HG03095 (cell line): Measurements from ENCODE around the gene TNNT2.

Source experiments
- ATAC-seq: cut with Tn5 transposase; IDR thresholded peaks from one replicate; pipeline ENCODE4 v1.9.1; 2021; ENCODE audit warnings: moderate library complexity; ENCODE audit not compliant: unreplicated experiment

Gene TNNT2

GRCh38 chr1:201335901-201336300 lies 41.6 kb downstream of the TNNT2 start:
- no peak for ATAC-seq

DNA sequence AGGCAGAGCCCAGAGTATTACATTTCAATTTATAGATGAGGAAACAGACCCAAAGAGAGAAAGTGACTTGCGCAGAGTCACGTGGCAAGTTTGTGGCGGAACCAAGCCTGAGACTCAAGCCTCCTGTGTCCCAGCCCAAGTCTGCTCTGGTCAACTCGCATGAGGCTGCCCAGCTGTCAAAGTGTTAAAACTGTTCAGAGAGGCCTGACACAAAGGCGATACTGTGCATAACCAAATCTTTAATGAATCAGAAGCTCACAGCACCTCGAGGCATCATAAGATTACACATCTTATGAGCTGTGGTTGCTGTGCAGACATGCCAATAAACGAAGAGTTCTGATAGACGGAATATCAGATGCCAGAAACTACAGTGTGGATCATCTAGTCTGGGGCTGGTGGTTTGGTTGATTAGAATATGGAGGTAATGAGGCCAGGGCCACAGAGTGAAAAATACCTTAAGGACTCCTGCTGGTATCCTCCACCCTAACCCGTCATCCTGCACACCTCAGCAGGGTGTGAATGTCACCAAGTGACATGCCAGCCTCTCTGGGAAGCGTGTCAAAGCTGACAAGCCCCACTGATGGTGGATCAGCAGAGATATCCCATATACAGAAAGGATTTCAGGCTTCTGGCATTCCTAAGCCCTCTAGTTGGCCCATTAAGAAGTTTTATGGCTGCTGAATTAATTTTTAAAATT lies 42.2 kb downstream of the TNNT2 start:
- ATAC-seq = no peak

DNA sequence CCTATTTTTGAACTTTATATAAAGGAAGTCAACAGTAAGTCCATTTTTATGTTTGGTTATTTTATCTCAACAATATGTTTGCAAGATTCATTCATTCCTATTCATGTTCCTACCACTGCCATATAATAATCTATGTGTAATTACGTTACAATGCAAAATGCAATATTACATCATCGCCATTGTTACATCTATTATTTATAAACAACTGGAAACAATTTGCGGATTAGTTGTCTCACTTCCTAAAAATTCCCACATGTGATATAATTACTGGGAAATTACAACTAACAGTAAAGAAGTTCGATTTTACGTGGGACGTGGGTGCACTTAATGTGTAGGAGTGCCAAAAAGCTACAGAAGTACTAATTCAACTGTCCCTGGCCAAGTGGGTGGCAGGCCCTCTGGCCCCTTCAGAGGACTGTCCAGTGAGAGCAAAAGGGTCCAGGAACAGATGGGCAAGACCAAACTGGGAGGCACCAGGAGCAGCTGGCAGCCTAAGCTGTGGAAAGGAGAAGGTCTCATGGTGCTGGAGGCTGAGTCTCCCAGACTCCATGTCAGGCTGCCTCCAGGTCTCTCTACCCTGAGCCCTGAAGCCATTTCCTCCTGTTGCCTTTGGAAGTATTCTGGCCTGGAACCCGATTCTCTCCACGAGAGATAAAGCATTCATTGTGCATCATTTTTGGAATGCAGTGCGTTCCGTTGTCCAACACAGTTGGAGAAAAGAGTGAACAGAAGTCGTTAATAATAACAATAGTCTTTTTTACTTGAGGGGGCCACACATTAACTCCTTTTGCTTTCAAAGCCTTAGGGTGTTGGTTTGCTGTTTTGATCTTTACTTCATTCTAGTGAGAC lies 42.9 kb downstream of the TNNT2 start:
- no peak for ATAC-seq

- ATAC-seq = no peak
Observed at GRCh38 chr1:201332616-201333335, 44.7 kb downstream of the TNNT2 start.

DNA sequence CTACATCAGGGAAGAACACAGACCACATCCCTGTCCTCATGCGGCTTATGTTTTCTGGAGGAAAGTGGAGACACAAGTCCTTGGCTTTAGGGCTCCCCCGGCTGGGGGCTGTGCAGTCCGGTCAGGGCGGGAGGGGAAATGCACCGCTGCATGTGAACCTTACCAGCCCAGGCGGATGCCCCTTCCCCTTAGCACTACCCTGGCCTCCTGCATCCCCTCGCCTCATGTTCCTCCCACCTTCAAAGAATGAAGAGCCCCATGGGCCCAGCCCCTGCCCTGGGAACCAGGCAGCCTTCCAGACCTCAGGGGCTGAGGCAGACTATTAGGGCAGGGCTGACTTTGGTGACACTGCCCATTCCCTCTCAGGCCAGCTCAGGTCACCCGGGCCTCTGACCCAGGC lies 45.5 kb downstream of the TNNT2 start:
- no peak for ATAC-seq

DNA sequence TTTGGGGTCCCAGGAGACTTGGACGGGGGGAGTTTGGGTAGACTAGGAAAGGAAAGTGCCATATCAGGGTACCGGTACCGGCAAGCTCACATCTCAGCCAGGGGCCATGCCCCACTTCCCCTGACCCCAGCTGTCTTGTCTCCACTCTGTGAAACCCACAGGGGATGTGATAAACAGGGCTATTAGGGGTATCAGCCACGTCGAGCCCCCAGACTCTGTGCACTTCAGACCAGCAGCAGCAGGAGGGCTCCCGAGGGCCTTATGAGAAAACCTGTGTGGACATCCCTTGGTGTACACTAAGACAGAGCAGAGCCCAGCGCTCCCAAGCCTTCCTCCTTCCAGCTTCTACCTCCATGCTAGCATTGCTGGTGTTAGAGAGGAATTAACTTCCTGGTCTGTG lies 46.3 kb downstream of the TNNT2 start:
- no peak for ATAC-seq

- ATAC-seq = no peak
Observed at GRCh38 chr1:201330541-201330940, 46.9 kb downstream of the TNNT2 start.

DNA sequence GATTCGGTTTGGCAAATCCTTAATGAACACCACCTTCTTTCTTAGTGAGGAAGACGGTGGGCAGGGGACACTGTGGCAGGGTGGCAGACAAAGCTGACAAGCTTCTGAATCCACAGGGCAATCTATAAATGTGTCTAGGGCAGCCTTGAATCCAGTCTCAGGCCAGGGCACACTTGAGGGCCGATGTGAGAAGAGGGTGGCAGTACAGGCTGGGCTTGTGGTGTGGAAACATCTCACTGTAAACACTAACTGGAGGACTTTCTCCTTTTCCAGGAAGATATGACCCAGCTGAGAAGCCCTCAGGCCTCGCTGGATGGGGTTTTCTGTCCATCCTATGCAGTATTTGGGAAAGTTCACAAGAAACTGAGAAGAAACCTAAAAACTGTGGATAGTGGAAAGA lies 47.7 kb downstream of the TNNT2 start:
- ATAC-seq = no peak

DNA sequence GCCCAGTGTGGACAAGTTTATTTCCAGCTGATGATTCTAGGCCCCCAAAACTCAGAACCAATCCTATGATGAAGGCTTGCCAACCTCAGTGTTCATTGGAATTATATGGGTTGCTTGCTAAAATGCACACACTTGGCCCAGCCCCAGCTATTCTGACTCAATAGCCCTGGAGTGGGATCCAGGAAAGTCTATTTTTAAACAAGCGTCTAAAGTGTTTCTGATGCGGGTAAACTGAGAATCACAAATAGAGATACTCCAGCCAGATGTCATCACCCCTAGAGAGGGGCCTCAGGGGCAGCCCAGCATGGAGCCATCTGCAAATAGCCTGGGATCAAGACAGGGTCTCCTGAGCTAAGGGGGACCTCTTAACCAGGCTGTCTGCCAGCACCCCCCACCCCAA lies 48.2 kb downstream of the TNNT2 start:
- no peak for ATAC-seq

GRCh38 chr1:201328576-201328975 lies 48.9 kb downstream of the TNNT2 start:
- ATAC-seq = no peak

- ATAC-seq = no peak
Observed at GRCh38 chr1:201327687-201328240, 49.7 kb downstream of the TNNT2 start.

GRCh38 chr1:201326710-201327109 lies 50.8 kb downstream of the TNNT2 start:
- ATAC-seq = no peak

DNA sequence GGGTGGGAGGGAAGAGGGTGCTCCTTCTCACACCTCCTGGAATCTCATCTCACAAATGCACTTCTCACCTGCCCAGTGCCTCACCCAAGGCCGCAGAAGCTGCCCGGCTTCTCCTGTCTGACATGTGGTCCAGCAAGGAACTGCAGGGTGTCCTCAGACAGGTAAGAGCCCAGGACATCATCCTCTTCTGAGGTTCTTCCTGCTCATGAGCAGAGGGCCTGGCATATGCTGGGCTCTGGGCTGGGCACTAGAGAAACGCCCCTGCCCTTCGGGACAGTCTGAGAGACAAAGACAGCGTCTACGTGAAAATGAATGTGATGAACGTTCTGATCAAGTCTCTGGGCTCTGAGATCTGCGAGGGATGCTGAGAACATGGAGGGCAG lies 51.8 kb downstream of the TNNT2 start:
- ATAC-seq = no peak

DNA sequence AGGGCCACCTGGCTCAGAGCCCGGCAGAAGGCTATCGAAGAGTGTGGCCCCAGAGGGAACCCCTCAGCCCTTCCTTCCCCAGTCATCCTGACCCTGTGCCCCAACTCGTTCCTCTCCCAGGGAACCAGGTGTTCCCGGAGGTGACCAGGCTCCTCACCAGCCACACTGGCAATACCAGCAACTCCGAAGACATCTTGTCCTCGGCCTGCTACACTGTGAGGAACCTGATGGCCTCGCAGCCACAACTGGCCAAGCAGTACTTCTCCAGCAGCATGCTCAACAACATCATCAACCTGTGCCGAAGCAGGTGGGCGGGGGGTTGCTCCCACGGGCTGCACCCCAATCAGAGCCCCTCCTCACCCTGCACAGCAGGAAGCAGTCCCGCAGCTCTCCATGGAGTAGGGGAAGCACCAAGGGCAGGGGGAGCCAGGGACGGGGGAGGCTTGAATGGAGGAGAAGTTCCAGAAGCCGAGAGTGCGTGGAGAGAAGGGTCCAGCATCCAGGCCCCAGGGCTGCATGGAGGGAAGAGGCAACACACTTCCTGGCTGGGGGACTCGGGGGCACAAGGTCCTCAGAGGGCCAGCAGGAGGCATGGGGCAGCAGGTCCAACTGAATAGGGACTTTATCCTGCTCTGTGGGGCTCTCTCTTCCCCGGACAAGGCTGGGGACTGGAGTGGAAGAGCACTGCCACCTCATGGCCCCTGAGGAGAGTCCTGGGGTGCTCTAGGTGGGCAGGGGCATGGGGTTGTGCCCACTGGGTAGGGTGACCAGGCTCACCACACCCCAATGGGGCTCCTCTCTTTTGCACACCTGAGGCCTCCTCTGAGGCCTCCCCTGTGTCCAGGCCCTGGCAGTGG lies 52.4 kb downstream of the TNNT2 start:
- ATAC-seq = no peak

DNA sequence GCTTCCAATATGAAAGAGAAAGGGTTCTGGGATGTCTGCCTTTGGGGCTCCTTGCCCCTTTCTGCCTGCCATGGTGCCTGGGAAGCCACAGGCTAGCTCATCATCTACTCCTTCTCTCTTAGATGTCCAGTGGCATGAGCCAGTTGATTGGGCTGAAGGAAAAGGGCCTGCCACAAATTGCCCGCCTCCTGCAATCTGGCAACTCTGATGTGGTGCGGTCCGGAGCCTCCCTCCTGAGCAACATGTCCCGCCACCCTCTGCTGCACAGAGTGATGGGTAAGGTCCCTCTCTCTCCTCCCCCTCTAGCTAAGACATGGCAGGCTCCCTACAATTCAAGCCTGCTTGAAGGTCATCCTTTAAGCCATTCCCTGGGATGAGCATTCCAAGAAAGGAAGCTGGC lies 53.2 kb downstream of the TNNT2 start:
- no peak for ATAC-seq

DNA sequence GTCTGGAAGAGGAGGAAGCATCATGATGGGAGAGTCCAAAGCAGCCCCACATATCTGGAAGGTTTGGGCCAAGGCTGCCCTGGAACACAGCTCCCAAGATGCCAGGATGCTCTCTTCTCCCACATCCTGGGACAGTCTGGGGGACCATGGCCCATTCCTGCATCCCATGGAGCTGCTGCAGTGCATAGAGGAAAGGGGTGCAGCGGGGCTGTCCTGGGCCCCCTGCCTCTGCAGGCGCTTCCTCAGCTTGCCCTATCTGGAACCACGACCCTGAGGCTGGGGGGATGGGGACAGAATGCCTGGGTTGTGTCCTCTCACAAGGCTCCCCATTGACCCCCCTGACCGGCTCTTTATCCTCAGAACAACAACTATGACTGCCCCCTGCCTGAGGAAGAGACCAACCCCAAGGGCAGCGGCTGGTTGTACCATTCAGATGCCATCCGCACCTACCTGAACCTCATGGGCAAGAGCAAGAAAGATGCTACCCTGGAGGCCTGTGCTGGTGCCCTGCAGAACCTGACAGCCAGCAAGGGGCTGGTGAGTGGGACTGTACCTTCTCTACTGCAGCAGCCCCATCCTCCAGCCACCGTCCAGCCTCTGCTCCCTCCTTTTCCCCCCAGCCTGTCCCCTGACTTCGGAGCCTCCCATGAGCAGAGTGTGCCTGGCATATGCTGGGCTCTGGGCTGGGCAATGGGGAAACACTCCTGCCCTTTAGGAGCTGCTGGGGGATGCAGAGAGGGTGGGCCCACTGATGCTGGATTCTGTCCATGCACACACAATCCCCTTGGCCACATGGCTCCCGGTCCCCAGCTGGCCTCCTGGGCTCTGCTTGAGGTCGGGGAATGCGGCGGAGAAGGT lies 54.6 kb downstream of the TNNT2 start:
- no peak for ATAC-seq

- ATAC-seq = no peak
Observed at GRCh38 chr1:201321826-201322390, 55.6 kb downstream of the TNNT2 start.

GRCh38 chr1:201320168-201320788 lies 57.2 kb downstream of the TNNT2 start:
- no peak for ATAC-seq

- ATAC-seq = no peak
Observed at GRCh38 chr1:201319631-201320030, 57.8 kb downstream of the TNNT2 start.
